Body of pancreas (tissue), 4 donors: ENCODE results near the gene SDC1. TPM values are rescaled to one million over a fixed set of nuclear protein-coding genes. Genes with fewer than 3 reads are reported as not detected.
A peak's percentile ranks its signal among the peaks of the same experiment; 100 is the strongest.

ENCODE experiments used
- ATAC-seq: fragments of 150-250 bp; one replicate; pipeline ENCODE4 v1.9.1; 2016
- DNase-seq, 4 donors: peaks; one replicate each; pipeline ENCODE4 v3.0.0-alpha.2; 2019
- H3K27ac ChIP-seq, 4 donors: fragments of 200-600 bp; sonication (generic); 1 replicate in 3 of 4; 2 replicates in 1 of 4; pipeline versions ENCODE4 v1.5.1 to v1.6.1; 2016 to 2019; ENCODE audit warnings: mild to moderate bottlenecking in 1 of 4, mixed read lengths in 1 of 4, moderate library complexity in 1 of 4
- H3K27me3 ChIP-seq, 2 donors: fragments of 200-600 bp; sonication (generic); one replicate each; pipeline ENCODE4 v1.6.0; 2016; ENCODE audit warnings: mild to moderate bottlenecking in 1 of 2
- H3K36me3 ChIP-seq, 2 donors: fragments of 200-600 bp; sonication (generic); replicated peaks in 1 of 2; 2 replicates each; pipeline ENCODE4 v1.5.1; 2016; ENCODE audit warnings: low read depth in 2 of 2; ENCODE audit not compliant: insufficient read depth in 1 of 2
- H3K4me1 ChIP-seq: fragments of 200-600 bp; sonication (generic); one replicate; pipeline ENCODE4 v1.6.0; 2016
- H3K4me3 ChIP-seq, 2 donors: fragments of 200-600 bp; sonication (generic); 1 replicate in 1 of 2; 2 replicates in 1 of 2; pipeline ENCODE4 v1.5.1; 2016 to 2019
- H3K9me3 ChIP-seq, 3 donors: fragments of 200-600 bp; sonication (generic); 1 replicate in 2 of 3; 2 replicates in 1 of 3; pipeline ENCODE4 v1.5.1; 2016
- POLR2A ChIP-seq, 3 donors: fragments of 450-650 bp; IDR thresholded peaks; one replicate each; pipeline ENCODE4 v1.6.1; 2016; ENCODE audit warnings: antibody characterized with exemption in 3 of 3, mild to moderate bottlenecking in 2 of 3
- WGBS, 2 donors: methylation state at CpG; one replicate each; pipeline ENCODE4 v1.1.5; 2017; 5-methylcytosine and 5-hydroxymethylcytosine counted together
- intact Hi-C: fragments of 100-400 bp; cut with DNase I; formaldehyde crosslinking; loops from one replicate; pipeline ENCODE4 v1.15.1; 2023
- small RNA-seq: library from RNA; depleted of rRNA; stranded (forward); fragments of <200 nt; gene quantifications from one replicate; pipeline ENCODE3, GENCODE V24; 2016
- total RNA-seq, 2 donors: library from RNA; depleted of rRNA; stranded (reverse); fragments of >200 nt; gene quantifications; one replicate each; pipeline ENCODE4 v1.1.0, GENCODE V29; 2016
- TF ChIP-seq, protein P1 (sequence below), 7 experiments: fragments of 450-650 bp in 4 of 7; fragments of 200-600 bp in 3 of 7; sonication (generic) in 3 of 7; IDR thresholded peaks; one replicate each; pipeline ENCODE4 v1.5.1; 2016 to 2019; ENCODE audit warnings: antibody characterized with exemption in 7 of 7

SDC1 gene
- total RNA-seq, 2 donors from 2014 or later: 24.7 to 53.2 TPM

DNA sequence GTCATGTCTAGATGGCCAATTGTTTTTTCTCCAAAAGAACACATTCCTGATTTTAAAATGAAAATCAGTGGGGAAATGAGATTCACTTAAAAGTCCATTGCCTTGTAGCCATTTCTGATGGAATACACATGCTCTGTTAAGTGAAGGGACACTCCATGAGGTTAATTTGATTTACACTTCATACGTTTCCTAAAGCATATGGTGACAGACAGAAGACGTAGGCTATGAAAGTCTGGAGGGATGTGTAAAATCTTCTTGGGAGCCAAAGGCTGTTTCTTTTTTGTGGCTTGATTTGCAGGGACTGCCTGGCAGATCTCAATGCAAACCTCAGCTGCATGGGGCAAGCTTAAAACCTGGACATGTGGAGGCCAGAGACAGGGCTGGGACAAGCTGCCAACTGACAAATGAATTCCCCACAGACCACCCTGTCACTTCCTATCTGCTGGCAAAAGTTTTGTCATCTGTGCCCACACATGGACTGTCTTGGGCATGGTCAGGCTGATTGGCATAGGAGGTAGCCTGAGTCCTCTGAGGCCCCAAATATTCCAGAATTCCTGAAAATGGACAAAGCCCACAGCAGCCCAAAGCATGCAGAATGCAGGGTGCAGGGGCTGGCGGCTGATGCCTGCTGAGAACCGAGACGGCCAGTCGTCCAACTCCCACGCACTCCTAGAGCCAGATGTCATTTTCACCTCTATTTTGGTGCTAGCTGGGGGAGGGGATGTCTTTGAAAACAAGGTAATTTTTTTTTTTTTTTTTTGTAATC is 73.9 kb downstream of the SDC1 start:
- TF ChIP-seq, protein P1, sequence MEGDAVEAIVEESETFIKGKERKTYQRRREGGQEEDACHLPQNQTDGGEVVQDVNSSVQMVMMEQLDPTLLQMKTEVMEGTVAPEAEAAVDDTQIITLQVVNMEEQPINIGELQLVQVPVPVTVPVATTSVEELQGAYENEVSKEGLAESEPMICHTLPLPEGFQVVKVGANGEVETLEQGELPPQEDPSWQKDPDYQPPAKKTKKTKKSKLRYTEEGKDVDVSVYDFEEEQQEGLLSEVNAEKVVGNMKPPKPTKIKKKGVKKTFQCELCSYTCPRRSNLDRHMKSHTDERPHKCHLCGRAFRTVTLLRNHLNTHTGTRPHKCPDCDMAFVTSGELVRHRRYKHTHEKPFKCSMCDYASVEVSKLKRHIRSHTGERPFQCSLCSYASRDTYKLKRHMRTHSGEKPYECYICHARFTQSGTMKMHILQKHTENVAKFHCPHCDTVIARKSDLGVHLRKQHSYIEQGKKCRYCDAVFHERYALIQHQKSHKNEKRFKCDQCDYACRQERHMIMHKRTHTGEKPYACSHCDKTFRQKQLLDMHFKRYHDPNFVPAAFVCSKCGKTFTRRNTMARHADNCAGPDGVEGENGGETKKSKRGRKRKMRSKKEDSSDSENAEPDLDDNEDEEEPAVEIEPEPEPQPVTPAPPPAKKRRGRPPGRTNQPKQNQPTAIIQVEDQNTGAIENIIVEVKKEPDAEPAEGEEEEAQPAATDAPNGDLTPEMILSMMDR (IDR thresholded peaks at IDR 0.05): no peak
- TF ChIP-seq POLR2A (IDR thresholded peaks at IDR 0.05): no peak
- Histone ChIP-seq H3K9me3 (no peaks in the 10 kb centered on the region), H3K27me3 (no peaks in the 10 kb centered on the region), H3K36me3 (no peaks in the 10 kb centered on the region), H3K4me3 (no peak overlapping the region), H3K4me1 (peaks cover 8% of the 10 kb centered on the region), H3K27ac (no peak overlapping the region)
- WGBS, 2 donors: 67 to 75% methylated on average over 7 of the region's 7 CpGs
- intact Hi-C loops: no loop called here
- ATAC-seq (no peak), DNase-seq (peak in 1 of 4 donors; percentile 5)

Small RNAs within 50 kb of the gene (small RNA-seq; reads per million reads assigned to genes)
- gene RN7SL140P (not detected), gene RNU6-961P (not detected), gene RNU7-113P (not detected)

Other genes starting within 250 kb of the SDC1 start
- gene WDR35, start 235.0 kb downstream of the SDC1 start, total RNA-seq: 1 to 10 TPM; 6.7 to 8.9 TPM
- not detected for gene MATN3, start 212.5 kb downstream of the SDC1 start, total RNA-seq
- 100 to 1,000 TPM in 1 of 2 donors, 10 to 100 TPM in 1; 39.9 to 100 TPM for gene LAPTM4A, start 173.5 kb downstream of the SDC1 start, total RNA-seq
- gene PUM2, start 125.7 kb upstream of the SDC1 start, total RNA-seq: 10 to 100 TPM; 25.7 to 43.3 TPM
- gene RHOB, start 221.9 kb upstream of the SDC1 start, total RNA-seq: 100 to 1,000 TPM; 376 to 784 TPM